SU-DHL-6 (cell line): Measurements from ENCODE around the gene CITED4.

Experiments
- CTCF ChIP-seq: fragments of 200-600 bp; sonication (generic); IDR thresholded peaks from one replicate; pipeline ENCODE4 v1.5.1; 2017; ENCODE audit warnings: antibody characterized with exemption, mild to moderate bottlenecking, low read length, moderate library complexity; ENCODE audit not compliant: insufficient read depth, poor library complexity, severe bottlenecking
- EZH2phosphoT487 ChIP-seq: fragments of 200-600 bp; sonication (generic), shearing (Covaris generic); conservative IDR thresholded peaks from 2 replicates; pipeline ENCODE4 v1.6.1; 2018; ENCODE audit warnings: mild to moderate bottlenecking, antibody characterized with exemption, low read length, moderate library complexity, mixed read lengths

- TF ChIP-seq CTCF = no peak
- no peak for TF ChIP-seq EZH2phosphoT487
Measured at GRCh38 chr1:40845895-40846294, 16.3 kb downstream of the CITED4 start.
